Measurements from ENCODE around the gene COMMD7.

GRCh38 chr20:32656827-32657226 is 86.4 kb downstream of the COMMD7 start:
- TF ChIP-seq POLR2A (IDR thresholded peaks at IDR 0.05) (no peak), CTCF (IDR thresholded peaks at IDR 0.05) (no peak)
